ENCODE data around the gene LORICRIN. TPM values are rescaled to one million over a fixed set of nuclear protein-coding genes. Genes with fewer than 3 reads are reported as not detected.
"Not testable (repeated sequence)": the region's sequence is repeated elsewhere in the genome, so short reads cannot be mapped to it uniquely, and the experiment has no call there.

Gene LORICRIN, protein sequence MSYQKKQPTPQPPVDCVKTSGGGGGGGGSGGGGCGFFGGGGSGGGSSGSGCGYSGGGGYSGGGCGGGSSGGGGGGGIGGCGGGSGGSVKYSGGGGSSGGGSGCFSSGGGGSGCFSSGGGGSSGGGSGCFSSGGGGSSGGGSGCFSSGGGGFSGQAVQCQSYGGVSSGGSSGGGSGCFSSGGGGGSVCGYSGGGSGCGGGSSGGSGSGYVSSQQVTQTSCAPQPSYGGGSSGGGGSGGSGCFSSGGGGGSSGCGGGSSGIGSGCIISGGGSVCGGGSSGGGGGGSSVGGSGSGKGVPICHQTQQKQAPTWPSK
- total RNA-seq: under 1 TPM in 1 of 2 experiments, not detected in 1; 0.19 TPM

DNA sequence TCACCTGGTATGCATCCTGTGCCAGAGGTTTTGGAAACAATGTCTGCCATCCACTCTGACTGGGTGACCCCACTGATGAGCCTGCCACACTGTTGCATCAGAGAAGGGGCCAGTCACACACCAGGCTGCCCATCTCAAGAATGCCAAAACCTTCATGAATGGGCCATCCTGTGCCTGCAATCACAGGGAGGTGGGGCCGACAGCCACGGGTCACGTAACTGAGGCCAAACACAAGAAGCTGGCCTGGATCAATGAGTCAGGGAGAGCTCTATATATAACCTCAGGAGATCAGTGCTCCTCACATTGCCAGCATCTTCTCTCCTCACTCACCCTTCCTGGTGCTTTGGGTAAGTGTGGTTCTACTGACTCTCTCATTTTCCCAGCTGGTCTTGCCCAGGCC, at the start of gene LORICRIN:
Gene LORICRIN (plus strand): TSS at position 301 of the 400 bp plus-strand sequence. CDS start 1,263 bp downstream, outside the sequence.
- ChIA-PET POLR2A (no interaction called here), CTCF (interaction anchor here (1.2 to 1.6 kb wide), 2 partner anchors 11 to 28 kb away, joined by 3 read pairs; no protein-coding TSS in a partner anchor)
- DNase-seq: no peak
- Mint-ChIP-seq H3K36me3 (no peaks in the 10 kb centered on the region), H3K9me3 (no peaks in the 10 kb centered on the region), H3K27me3 (peaks cover 38% of the 10 kb centered on the region), H3K4me3 (peak within 1 kb of the TSS; percentile 22), H3K27ac (no peak within 1 kb of the TSS), H3K4me1 (ENCODE audit: low read depth) (peaks cover 30% of the 10 kb centered on the region)
- intact Hi-C loops (cut with micrococcal nuclease): no loop called here

DNA sequence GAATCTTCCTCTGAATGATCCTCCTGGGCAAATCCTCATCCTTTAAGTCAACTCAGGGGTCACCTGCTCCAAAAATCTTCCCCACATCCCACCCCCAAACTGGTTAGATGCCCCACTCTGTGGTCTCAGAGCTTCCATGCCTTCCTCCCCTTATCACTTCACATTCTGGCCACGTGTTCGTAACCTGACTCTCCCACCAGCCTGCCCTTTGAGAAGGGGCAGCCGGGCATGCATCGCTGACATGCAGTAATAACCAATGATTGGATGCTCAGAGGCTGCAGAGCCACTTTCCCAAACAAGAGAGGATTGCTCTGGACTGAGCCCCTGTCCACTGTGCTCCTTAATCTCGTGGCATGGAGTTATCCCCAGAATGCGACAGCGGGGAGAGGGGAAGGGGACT, 49.3 kb upstream of the LORICRIN start:
- DNase-seq: no peak
- Mint-ChIP-seq H3K27ac (no peak overlapping the region), H3K4me3 (no peak overlapping the region), H3K9me3 (no peaks in the 10 kb centered on the region), H3K27me3 (peaks cover 10% of the 10 kb centered on the region), H3K36me3 (no peaks in the 10 kb centered on the region), H3K4me1 (ENCODE audit: low read depth) (no peaks in the 10 kb centered on the region)
- intact Hi-C loops (cut with micrococcal nuclease): no loop called here
- ChIA-PET CTCF (no interaction called here), POLR2A (no interaction called here)

DNA sequence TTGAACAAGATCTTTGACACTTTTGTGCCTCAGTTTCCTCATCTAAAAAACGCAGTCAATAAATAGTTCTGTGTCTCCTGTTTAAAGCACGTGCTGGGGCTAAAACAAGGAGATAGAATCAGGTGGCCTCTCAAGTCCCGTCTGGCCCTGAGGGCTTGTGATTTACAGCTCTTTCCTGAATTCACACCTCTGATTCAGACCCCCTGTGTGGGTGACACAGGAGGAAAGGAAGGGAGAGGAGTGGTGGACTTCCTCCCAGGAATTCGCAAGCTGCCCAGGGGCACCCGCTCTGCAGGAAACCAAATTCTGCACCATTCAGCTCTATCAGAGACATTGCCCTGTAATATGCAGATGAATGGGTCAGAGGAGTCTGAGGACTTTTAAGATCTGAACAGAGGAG, 47.3 kb upstream of the LORICRIN start:
- intact Hi-C loops (cut with micrococcal nuclease): no loop called here
- DNase-seq: no peak
- CTCF ChIA-PET: interaction anchor here (0.5 to 0.6 kb wide), 2 partner anchors 22 to 558 kb away, joined by 3 read pairs; no protein-coding TSS in a partner anchor

DNA sequence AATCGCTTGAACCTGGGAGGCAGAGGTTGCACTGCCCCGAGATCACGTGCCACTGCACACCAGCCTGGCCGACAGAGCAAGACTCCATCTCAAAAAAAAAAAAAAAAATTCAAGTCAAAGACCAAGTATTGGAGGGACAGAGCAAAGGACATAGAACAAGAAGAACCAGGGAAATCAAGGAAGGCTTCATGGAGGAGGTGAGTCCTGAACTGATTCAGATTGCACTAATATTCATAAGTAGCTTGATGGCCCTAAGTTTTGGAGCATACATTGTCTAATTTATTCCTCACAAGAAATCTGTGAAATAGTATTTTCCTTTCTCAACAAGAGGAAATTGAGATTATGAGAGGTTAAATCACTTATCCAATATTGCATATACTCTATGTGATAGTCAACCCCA, 46.0 kb upstream of the LORICRIN start:
- Mint-ChIP-seq H3K36me3 (no peaks in the 10 kb centered on the region), H3K4me3 (no peak overlapping the region), H3K27me3 (peaks cover 6% of the 10 kb centered on the region), H3K27ac (no peak overlapping the region), H3K4me1 (ENCODE audit: low read depth) (no peaks in the 10 kb centered on the region), H3K9me3 (no peaks in the 10 kb centered on the region)
- CTCF ChIA-PET: no interaction called here
- intact Hi-C loops (cut with micrococcal nuclease): no loop called here
- no peak for DNase-seq
- POLR2A ChIA-PET: no interaction called here

More for the DNA sequence above, 47.3 kb upstream of the LORICRIN start:
- POLR2A ChIA-PET: no interaction called here
- Mint-ChIP-seq H3K36me3 (no peaks in the 10 kb centered on the region), H3K4me1 (ENCODE audit: low read depth) (no peaks in the 10 kb centered on the region), H3K9me3 (no peaks in the 10 kb centered on the region), H3K4me3 (no peak overlapping the region), H3K27me3 (peaks cover 10% of the 10 kb centered on the region), H3K27ac (no peak overlapping the region)

DNA sequence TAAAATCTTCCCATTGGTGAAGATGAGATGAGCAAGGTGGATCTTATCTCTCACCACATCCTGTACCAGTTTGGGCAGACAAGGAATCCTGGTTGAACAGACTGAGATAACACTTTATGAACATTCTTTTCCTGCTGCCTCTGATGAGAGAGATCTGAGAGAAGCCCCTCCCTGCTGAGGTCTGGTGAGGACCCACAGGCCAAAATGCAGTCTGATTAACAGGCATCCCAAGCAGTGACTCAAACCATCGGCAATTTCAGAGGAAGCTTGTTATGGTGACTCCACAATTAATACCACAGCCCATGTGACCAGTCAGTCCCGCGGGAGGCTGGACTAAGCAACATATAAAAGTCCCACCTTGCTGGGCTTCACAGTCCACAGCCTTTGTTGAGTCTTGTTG, 42.3 kb upstream of the LORICRIN start, which contains the start of gene PRR9:
Gene PRR9 (plus strand): TSS at position 373 of the 400 bp plus-strand sequence. CDS start 561 bp downstream, outside the sequence.
- Mint-ChIP-seq H3K4me1 (ENCODE audit: low read depth) (no peaks in the 10 kb centered on the region), H3K27ac (no peak within 1 kb of the TSS), H3K27me3 (peaks cover 6% of the 10 kb centered on the region), H3K36me3 (no peaks in the 10 kb centered on the region), H3K9me3 (no peaks in the 10 kb centered on the region), H3K4me3 (no peak within 1 kb of the TSS)
- CTCF ChIA-PET: no interaction called here
- POLR2A ChIA-PET: no interaction called here
- intact Hi-C loops (cut with micrococcal nuclease): no loop called here
- no peak for DNase-seq

DNA sequence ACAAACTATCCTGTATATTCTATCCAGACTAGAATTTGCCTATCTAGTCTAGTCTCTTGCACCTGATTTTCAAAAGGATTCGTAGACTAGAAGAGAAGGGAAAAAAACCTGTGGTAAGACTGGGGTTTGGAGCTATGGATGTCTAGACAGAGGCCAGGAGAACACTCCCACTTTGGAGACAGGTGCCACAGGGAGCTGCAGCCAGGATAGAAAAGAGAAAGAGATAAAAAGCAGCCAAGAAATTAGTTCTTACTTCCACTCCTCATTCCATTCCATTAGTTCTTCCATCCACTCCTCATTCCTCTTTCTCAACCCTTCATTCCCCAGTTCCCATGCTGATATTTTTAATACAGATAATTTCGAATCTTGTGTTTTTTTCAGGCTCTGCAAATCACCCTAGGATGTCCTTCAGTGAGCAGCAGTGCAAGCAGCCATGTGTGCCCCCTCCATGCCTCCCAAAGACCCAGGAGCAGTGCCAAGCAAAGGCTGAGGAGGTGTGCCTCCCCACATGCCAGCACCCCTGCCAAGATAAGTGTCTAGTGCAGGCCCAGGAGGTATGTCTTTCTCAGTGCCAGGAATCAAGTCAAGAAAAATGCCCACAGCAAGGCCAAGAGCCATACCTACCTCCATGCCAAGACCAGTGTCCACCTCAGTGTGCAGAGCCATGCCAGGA, 41.6 kb upstream of the LORICRIN start:
- DNase-seq: no peak
- H3K4me3 Mint-ChIP-seq: no peak overlapping the region
- H3K4me1 Mint-ChIP-seq (ENCODE audit: low read depth): no peaks in the 10 kb centered on the region
- no peak overlapping the region for H3K27ac Mint-ChIP-seq
- H3K27me3 Mint-ChIP-seq: peaks cover 5% of the 10 kb centered on the region
- no peaks in the 10 kb centered on the region for H3K36me3 Mint-ChIP-seq
- ChIA-PET POLR2A (no interaction called here), CTCF (no interaction called here)
- intact Hi-C loops (cut with micrococcal nuclease): no loop called here
- no peaks in the 10 kb centered on the region for H3K9me3 Mint-ChIP-seq

DNA sequence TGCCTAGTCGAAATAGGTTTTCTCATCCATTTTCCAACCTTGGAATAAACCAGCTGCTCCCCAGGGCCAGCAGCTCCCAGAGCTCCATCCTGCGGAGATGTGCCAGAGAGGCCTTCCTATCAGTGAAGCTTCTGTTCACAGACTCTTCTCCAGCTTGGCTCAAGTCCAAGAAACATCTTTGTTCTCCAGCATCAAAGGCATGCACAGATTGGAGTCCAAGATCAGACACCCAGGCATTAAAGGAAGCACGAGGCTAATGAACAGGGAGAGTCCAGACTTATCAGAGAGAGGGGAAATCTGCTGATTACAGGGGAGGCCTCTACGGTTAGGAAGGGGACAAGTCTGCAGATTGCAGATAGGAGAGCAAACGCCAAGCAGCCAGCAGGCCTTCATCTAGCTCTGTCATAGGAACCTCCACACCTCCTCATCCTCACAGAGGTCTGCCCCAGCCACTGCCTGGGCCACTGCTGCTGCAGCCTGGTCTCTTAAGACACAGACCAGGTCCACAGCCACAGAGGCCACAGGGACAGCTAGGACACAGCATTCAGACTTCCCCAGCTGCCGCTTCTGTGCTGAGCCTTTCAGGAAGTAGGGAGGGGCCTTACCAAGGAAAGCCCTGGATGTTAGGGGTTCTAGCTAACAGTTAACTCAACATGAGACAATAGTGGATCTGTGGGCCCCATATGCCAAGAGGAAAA, 38.7 kb upstream of the LORICRIN start:
- intact Hi-C loops (cut with micrococcal nuclease): no loop called here
- Mint-ChIP-seq H3K4me1 (ENCODE audit: low read depth) (no peaks in the 10 kb centered on the region), H3K27me3 (peaks cover 8% of the 10 kb centered on the region), H3K36me3 (no peaks in the 10 kb centered on the region), H3K4me3 (no peak overlapping the region), H3K9me3 (no peaks in the 10 kb centered on the region), H3K27ac (no peak overlapping the region)
- ChIA-PET CTCF (interaction anchor here (1.2 to 2.6 kb wide), 4 partner anchors 9 to 350 kb away, joined by 3 to 14 read pairs (median 6); no protein-coding TSS in a partner anchor), POLR2A (no interaction called here)
- DNase-seq: no peak

DNA sequence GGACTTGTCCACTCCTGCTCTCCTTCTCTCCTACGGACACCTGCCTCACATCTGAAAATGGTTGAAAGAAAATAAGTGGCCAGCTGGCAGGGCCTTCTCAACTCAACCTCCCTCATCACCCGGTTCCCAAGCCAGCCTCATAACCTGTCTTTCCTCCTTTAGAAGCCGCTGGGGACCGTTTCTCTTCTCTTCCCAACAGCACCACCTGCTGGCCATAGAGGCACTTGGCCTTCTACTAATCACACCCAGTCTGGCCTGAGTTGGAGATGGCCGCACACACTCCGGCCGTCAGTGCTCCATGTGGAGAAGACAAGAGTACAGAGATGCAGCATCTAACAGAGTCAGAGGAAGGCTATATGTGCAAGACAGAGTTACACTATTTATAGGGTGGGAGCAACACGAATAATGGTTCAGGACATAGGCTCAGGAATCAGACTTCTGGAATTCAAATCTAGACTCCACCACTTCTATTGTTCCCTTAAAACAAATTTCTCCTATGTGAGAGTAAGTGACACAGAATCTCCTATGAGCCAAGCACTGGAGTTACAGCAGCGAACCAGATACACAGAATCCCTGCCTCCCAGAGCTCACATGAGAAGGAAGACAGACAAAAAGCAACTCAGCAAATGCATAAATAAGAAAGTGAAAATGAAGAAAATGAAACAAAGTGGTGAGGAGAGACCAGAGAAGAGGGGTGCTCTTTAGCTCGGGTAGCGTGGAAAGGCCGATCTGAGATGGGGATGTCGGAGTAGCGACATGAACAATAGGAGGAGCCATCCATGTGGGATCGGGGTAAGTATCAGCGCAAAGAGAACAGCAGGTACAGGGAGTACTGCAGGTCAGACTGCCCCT, 36.2 kb upstream of the LORICRIN start:
- H3K4me1 Mint-ChIP-seq (ENCODE audit: low read depth); H3K4me3 Mint-ChIP-seq; H3K27ac Mint-ChIP-seq; H3K9me3 Mint-ChIP-seq; H3K36me3 Mint-ChIP-seq; H3K27me3 Mint-ChIP-seq; POLR2A ChIA-PET: not testable (repeated sequence)
- peak; percentile 72 for DNase-seq
- CTCF ChIA-PET: interaction anchor here (1.2 to 2.2 kb wide), 3 partner anchors 10 to 353 kb away, joined by 6 read pairs; no protein-coding TSS in a partner anchor
- intact Hi-C loops (cut with micrococcal nuclease): loop anchor here (1.0 to 2.0 kb wide), 2 partner anchors 352 to 568 kb away; no protein-coding TSS in a partner anchor

DNA sequence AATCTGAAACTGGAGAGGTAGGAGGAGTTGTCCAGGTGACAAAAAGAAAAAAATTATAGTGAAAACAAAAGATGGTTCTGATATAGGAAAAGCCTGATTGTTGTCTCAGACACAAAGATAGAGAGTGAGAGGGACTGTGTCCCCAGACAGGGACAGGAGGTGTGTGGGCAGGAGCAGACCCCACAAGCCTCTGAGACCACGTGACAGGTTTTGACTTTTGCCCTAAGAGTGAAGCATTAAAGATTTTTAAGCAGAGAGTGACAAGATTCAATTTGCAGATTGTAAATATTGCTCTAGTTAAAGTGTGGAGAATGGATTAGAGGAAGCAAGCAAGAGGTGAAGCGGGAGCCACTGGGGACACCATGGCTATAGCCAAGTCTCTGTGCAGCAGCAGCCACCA, 31.7 kb upstream of the LORICRIN start:
- H3K27me3 Mint-ChIP-seq: peaks cover 10% of the 10 kb centered on the region
- ChIA-PET CTCF (interaction anchor here (1.0 to 1.7 kb wide), 4 partner anchors 12 to 357 kb away, joined by 3 to 11 read pairs (median 4); no protein-coding TSS in a partner anchor), POLR2A (no interaction called here)
- DNase-seq: no peak
- H3K4me3 Mint-ChIP-seq: no peak overlapping the region
- no peak overlapping the region for H3K27ac Mint-ChIP-seq
- intact Hi-C loops (cut with micrococcal nuclease): no loop called here
- no peaks in the 10 kb centered on the region for H3K4me1 Mint-ChIP-seq (ENCODE audit: low read depth)
- no peaks in the 10 kb centered on the region for H3K36me3 Mint-ChIP-seq
- no peaks in the 10 kb centered on the region for H3K9me3 Mint-ChIP-seq

DNA sequence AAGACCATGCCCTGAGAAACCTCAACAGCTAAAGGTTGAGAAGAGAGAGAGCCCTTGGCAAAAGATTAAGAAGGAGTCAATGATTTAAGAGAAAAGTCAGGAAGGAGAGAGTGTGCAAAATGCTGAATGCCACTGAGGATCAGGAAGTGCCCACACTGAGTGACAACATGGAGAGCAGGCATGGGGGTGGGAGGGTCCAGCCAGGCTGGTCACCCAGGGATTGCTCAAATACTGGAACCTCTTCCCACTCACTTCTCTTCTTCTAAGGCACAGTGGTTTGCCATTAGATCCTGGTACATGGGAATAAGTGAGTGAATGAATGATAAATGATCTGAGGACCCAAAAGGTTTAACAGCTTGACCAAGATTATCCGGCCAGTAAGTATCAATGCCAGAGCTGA, 31.0 kb upstream of the LORICRIN start:
- Mint-ChIP-seq H3K4me1 (ENCODE audit: low read depth) (no peaks in the 10 kb centered on the region), H3K9me3 (no peaks in the 10 kb centered on the region), H3K4me3 (no peak overlapping the region), H3K27ac (no peak overlapping the region), H3K27me3 (peaks cover 10% of the 10 kb centered on the region), H3K36me3 (no peaks in the 10 kb centered on the region)
- POLR2A ChIA-PET: no interaction called here
- intact Hi-C loops (cut with micrococcal nuclease): no loop called here
- CTCF ChIA-PET: interaction anchor here (0.9 to 2.9 kb wide), 6 partner anchors 8 to 358 kb away, joined by 3 to 14 read pairs (median 10); no protein-coding TSS in a partner anchor
- DNase-seq: no peak

DNA sequence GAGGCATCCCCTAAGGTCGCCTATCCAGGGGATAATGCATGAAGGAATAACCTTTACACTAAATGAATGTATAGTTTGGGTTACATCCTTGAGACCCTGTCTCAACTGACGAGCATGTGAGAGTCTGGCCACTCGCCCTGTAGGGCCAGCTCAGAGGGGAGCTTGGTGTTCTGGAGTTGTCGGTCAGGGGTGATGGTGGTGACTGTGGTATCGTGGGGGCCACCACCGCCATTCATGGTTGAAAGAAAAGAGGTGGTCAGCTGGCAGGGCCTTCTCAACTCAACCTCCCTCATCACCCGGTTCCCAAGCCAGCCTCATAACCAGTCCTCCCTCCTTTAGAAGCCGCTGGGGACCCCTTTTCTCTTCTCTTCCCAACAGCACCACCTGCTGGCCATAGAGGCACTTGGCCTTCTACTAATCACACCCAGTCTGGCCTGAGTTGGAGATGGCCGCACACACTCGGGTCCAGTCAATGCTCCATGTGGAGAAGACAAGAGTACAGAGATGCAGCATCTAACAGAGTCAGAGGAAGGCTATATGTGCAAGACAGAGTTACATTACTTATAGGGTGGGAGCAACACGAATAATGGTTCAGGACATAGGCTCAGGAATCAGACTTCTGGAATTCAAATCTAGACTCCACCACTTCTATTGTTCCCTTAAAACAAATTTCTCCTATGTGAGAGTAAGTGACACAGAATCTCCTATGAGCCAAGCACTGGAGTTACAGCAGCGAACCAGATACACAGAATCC, 30.2 kb upstream of the LORICRIN start:
- H3K27me3 Mint-ChIP-seq; H3K4me1 Mint-ChIP-seq (ENCODE audit: low read depth); POLR2A ChIA-PET; H3K27ac Mint-ChIP-seq; H3K4me3 Mint-ChIP-seq; H3K36me3 Mint-ChIP-seq; H3K9me3 Mint-ChIP-seq; intact Hi-C loops (cut with micrococcal nuclease): not testable (repeated sequence)
- DNase-seq: peak; percentile 30
- CTCF ChIA-PET: interaction anchor here (0.6 to 2.9 kb wide), 8 partner anchors 8 to 587 kb away, joined by 3 to 14 read pairs (median 8); no protein-coding TSS in a partner anchor

Measured in activated CD4-positive, alpha-beta memory T cell treated with anti-CD3 and anti-CD28 coated beads for 36 hours (primary cell).